IPS-18c (cell line): Measurements from ENCODE around the gene USP17L10.
"Not testable (repeated sequence)": the region's sequence is repeated elsewhere in the genome, so short reads cannot be mapped to it uniquely, and the experiment has no call there.

Experiments
- H3K4me3 ChIP-seq: 2 replicates; pipeline ENCODE4 v1.7.0; 2013; ENCODE audit warnings: low read depth, mild to moderate bottlenecking, low read length, moderate library complexity; ENCODE audit not compliant: insufficient read depth
- H3K9me3 ChIP-seq: one replicate; pipeline ENCODE4 v1.6.1; 2013; ENCODE audit warnings: mild to moderate bottlenecking, low read length, moderate library complexity; ENCODE audit not compliant: control insufficient read depth, insufficient read depth

The USP17L10 gene, protein sequence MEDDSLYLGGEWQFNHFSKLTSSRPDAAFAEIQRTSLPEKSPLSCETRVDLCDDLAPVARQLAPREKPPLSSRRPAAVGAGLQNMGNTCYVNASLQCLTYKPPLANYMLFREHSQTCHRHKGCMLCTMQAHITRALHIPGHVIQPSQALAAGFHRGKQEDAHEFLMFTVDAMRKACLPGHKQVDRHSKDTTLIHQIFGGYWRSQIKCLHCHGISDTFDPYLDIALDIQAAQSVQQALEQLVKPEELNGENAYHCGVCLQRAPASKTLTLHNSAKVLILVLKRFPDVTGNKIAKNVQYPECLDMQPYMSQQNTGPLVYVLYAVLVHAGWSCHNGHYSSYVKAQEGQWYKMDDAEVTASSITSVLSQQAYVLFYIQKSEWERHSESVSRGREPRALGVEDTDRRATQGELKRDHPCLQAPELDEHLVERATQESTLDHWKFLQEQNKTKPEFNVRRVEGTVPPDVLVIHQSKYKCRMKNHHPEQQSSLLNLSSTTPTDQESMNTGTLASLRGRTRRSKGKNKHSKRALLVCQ

DNA sequence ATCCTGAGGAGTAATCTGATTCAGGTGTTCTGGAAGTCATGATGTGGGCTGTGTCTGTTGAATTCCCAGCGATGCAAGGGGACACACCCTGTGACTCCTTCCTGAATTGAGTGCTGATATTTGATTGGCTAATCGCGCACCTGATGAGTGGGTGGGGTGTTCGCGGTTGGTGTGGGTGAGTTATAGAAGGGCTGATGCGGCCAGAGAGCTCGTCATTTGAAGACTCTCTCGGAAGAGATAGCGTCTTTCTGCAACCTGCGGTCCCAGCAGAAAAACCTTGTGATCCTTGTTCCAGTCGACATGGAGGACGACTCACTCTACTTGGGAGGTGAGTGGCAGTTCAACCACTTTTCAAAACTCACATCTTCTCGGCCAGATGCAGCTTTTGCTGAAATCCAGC lies at the start of gene USP17L10:
USP17L10 (plus strand) TSS at position 301 of the 400 bp plus-strand sequence; CDS start at position 301, 0 bp downstream.
- not testable (repeated sequence) for H3K4me3 ChIP-seq, H3K9me3 ChIP-seq

DNA sequence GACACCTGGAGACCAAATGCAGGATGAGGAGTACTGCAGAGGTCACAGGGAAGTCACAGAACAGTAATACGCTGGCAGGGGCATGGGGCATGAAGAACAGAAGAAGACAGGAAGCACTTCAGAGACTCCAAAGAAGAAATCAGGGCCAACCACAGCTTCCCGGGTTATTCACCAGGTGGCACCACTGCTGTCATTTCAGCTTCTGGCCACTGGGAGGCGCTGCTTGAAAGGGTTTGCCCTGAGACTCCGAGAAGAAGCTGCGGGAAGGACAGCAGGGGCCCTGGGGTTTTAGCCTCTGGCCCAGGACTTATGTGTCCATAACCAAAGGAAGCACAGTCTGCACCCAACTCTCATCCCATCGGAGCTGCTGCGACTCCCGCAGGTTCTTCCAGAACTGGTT lies 44.5 kb upstream of the USP17L10 start:
- not testable (repeated sequence) for H3K9me3 ChIP-seq, H3K4me3 ChIP-seq

DNA sequence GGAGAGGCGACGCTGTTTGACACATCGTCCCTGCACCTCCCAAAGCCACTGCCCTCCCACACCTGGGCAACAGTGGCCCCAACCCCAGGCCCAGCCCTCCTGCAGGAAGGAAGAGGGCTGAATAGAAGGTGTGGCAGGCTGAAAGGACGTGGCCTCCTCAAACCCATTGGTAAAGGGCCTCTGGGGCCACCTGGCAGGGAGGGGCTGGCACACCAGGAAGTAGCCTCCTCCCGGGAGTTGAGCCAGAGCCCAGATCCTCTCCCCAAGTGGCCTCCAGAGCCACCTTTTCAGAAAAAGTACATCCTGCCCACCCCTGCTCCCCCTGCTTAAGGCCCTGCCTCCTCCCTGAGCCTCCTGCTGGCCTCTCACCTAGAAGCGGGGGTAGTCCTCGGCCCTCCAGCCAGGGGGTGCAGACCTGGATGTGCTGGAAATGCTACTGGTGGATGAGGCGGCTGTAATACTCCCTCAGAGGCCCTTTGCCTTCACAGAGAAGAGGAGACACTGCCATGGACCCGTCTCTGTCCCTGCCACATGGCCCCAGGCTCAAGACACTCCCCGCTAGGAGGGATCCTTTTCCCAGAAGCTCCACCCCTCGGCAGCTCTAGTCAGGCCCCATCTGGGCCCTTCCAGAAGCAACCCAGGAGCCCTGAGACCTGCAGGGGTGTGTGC lies 40.5 kb upstream of the USP17L10 start, which contains the start of gene FAM90A26:
FAM90A26 (plus strand) TSS at position 619 of the 669 bp plus-strand sequence. CDS start 2,764 bp downstream, outside the sequence.
- H3K4me3 ChIP-seq, H3K9me3 ChIP-seq: not testable (repeated sequence)

DNA sequence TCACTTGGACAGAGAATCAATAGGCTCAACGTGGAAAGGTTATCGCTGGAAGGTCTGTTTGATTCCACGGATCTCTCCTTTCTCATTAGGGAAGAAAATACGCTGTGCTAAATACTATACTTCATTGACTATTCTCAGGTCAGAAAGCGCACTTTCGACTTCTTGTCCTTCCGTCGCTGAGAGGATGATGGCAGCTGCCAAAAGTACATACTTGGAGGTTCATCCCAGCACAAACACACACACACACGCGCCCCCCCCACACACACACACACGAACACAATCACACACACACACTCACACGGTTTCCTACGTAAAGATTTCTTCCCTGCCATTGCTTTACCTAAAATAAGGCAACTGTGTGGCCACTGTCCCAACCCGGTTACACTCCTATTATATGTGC lies 4.2 kb downstream of the USP17L10 start:
- not testable (repeated sequence) for H3K4me3 ChIP-seq, H3K9me3 ChIP-seq

DNA sequence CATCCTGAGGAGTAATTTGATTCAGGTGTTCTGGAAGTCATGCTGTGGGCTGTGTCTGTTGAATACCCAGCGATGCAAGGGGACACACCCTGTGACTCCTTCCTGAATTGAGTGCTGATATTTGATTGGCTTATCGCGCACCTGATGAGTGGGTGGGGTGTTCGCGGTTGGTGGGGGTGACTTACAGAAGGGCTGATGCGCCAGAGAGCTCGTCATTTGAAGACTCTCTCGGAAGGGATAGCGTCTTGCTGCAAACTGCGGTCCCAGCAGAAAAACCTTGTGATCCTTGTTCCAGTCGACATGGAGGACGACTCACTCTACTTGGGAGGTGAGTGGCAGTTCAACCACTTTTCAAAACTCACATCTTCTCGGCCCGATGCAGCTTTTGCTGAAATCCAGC lies 4.6 kb downstream of the USP17L10 start, which contains the start of gene USP17L11:
USP17L11 (plus strand) TSS at position 301 of the 400 bp plus-strand sequence; CDS start at position 301, 0 bp downstream.
- not testable (repeated sequence) for H3K4me3 ChIP-seq, H3K9me3 ChIP-seq

DNA sequence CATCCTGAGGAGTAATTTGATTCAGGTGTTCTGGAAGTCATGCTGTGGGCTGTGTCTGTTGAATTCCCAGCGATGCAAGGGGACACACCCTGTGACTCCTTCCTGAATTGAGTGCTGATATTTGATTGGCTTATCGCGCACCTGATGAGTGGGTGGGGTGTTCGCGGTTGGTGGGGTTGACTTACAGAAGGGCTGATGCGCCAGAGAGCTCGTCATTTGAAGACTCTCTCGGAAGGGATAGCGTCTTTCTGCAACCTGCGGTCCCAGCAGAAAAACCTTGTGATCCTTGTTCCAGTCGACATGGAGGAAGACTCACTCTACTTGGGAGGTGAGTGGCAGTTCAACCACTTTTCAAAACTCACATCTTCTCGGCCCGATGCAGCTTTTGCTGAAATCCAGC lies 9.4 kb downstream of the USP17L10 start, which contains the start of gene USP17L12:
USP17L12 (plus strand) TSS at position 301 of the 400 bp plus-strand sequence; CDS start at position 301, 0 bp downstream.
- not testable (repeated sequence) for H3K9me3 ChIP-seq, H3K4me3 ChIP-seq

DNA sequence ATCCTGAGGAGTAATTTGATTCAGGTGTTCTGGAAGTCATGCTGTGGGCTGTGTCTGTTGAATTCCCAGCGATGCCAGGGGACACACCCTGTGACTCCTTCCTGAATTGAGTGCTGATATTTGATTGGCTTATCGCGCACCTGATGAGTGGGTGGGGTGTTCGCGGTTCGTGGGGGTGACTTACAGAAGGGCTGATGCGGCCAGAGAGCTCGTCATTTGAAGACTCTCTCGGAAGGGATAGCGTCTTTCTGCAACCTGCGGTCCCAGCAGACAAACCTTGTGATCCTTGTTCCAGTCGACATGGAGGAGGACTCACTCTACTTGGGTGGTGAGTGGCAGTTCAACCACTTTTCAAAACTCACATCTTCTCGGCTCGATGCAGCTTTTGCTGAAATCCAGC lies 14.1 kb downstream of the USP17L10 start, which contains the start of gene USP17L13:
USP17L13 (plus strand) TSS at position 301 of the 400 bp plus-strand sequence; CDS start at position 301, 0 bp downstream.
- not testable (repeated sequence) for H3K4me3 ChIP-seq, H3K9me3 ChIP-seq

DNA sequence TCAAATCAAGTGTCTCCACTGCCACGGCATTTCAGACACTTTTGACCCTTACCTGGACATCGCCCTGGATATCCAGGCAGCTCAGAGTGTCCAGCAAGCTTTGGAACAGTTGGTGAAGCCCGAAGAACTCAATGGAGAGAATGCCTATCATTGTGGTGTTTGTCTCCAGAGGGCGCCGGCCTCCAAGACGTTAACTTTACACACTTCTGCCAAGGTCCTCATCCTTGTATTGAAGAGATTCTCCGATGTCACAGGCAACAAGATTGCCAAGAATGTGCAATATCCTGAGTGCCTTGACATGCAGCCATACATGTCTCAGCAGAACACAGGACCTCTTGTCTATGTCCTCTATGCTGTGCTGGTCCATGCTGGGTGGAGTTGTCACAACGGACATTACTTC lies 19.8 kb downstream of the USP17L10 start:
- H3K9me3 ChIP-seq, H3K4me3 ChIP-seq: not testable (repeated sequence)

DNA sequence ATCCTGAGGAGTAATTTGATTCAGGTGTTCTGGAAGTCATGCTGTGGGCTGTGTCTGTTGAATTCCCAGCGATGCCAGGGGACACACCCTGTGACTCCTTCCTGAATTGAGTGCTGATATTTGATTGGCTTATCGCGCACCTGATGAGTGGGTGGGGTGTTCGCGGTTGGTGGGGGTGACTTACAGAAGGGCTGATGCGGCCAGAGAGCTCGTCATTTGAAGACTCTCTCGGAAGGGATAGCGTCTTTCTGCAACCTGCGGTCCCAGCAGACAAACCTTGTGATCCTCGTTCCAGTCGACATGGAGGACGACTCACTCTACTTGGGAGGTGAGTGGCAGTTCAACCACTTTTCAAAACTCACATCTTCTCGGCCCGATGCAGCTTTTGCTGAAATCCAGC lies 23.6 kb downstream of the USP17L10 start, which contains the start of gene USP17L15:
USP17L15 (plus strand) TSS at position 301 of the 400 bp plus-strand sequence; CDS start at position 301, 0 bp downstream.
- not testable (repeated sequence) for H3K4me3 ChIP-seq, H3K9me3 ChIP-seq

DNA sequence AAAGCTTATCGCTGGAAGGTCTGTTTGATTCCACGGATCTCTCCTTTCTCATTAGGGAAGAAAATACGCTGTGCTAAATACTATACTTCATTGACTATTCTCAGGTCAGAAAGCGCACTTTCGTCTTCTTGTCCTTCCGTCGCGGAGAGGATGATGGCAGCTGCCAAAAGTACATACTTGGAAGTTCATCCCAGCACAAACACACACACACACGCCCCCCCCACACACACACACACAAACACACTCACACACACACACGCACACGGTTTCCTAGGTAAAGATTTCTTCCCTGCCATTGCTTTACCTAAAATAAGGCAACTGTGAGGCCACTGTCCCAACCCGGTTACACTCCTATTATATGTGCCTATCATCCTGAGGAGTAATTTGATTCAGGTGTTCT lies 28.0 kb downstream of the USP17L10 start:
- H3K9me3 ChIP-seq, H3K4me3 ChIP-seq: not testable (repeated sequence)

DNA sequence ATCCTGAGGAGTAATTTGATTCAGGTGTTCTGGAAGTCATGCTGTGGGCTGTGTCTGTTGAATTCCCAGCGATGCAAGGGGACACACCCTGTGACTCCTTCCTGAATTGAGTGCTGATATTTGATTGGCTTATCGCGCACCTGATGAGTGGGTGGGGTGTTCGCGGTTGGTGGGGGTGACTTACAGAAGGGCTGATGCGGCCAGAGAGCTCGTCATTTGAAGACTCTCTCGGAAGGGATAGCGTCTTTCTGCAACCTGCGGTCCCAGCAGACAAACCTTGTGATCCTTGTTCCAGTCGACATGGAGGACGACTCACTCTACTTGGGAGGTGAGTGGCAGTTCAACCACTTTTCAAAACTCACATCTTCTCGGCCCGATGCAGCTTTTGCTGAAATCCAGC lies 33.1 kb downstream of the USP17L10 start, which contains the start of gene USP17L17:
USP17L17 (plus strand) TSS at position 301 of the 400 bp plus-strand sequence; CDS start at position 301, 0 bp downstream.
- not testable (repeated sequence) for H3K4me3 ChIP-seq, H3K9me3 ChIP-seq

DNA sequence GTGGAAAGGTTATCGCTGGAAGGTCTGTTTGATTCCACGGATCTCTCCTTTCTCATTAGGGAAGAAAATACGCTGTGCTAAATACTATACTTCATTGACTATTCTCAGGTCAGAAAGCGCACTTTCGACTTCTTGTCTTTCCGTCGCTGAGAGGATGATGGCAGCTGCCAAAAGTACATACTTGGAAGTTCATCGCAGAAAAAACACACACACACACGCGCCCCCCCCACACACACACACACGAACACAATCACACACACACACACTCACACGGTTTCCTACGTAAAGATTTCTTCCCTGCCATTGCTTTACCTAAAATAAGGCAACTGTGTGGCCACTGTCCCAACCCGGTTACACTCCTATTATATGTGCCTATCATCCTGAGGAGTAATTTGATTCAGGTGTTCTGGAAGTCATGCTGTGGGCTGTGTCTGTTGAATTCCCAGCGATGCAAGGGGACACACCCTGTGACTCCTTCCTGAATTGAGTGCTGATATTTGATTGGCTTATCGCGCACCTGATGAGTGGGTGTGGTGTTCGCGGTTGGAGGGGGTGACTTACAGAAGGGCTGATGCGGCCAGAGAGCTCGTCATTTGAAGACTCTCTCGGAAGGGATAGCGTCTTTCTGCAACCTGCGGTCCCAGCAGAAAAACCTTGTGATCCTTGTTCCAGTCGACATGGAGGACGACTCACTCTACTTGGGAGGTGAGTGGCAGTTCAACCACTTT lies 37.7 kb downstream of the USP17L10 start, which contains the start of gene USP17L18:
USP17L18 (plus strand) TSS at position 678 of the 728 bp plus-strand sequence; CDS start at position 678, 0 bp downstream.
- not testable (repeated sequence) for H3K4me3 ChIP-seq, H3K9me3 ChIP-seq

DNA sequence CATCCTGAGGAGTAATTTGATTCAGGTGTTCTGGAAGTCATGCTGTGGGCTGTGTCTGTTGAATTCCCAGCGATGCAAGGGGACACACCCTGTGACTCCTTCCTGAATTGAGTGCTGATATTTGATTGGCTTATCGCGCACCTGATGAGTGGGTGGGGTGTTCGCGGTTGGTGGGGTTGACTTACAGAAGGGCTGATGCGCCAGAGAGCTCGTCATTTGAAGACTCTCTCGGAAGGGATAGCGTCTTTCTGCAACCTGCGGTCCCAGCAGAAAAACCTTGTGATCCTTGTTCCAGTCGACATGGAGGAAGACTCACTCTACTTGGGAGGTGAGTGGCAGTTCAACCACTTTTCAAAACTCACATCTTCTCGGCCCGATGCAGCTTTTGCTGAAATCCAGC lies 42.6 kb downstream of the USP17L10 start, which contains the start of gene USP17L19:
USP17L19 (plus strand) TSS at position 301 of the 400 bp plus-strand sequence; CDS start at position 301, 0 bp downstream.
- H3K9me3 ChIP-seq, H3K4me3 ChIP-seq: not testable (repeated sequence)

DNA sequence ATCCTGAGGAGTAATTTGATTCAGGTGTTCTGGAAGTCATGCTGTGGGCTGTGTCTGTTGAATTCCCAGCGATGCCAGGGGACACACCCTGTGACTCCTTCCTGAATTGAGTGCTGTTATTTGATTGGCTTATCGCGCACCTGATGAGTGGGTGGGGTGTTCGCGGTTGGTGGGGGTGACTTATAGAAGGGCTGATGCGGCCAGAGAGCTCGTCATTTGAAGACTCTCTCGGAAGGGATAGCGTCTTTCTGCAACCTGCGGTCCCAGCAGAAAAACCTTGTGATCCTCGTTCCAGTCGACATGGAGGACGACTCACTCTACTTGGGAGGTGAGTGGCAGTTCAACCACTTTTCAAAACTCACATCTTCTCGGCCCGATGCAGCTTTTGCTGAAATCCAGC lies 47.4 kb downstream of the USP17L10 start, which contains the start of gene USP17L20:
USP17L20 (plus strand) TSS at position 301 of the 400 bp plus-strand sequence; CDS start at position 301, 0 bp downstream.
- not testable (repeated sequence) for H3K4me3 ChIP-seq, H3K9me3 ChIP-seq
